IMR-90 (cell line): ENCODE data around the gene MAP3K5.

Experiments used
- CHD1 ChIP-seq: IDR thresholded peaks from 2 replicates; pipeline ENCODE4 v1.6.1; 2012; ENCODE audit warnings: low read depth, low read length, improper control_type of control experiment
- CTCF ChIP-seq: conservative IDR thresholded peaks from 2 replicates; pipeline ENCODE4 v1.5.1; 2012; ENCODE audit warnings: mild to moderate bottlenecking, low read depth, low read length, improper control_type of control experiment

- no peak for TF ChIP-seq CTCF
- TF ChIP-seq CHD1, result no peak
These were observed 53.6 kb downstream of the MAP3K5 start for GRCh38 chr6:136738692-136739057.
